GM12865 (cell line): ENCODE results near the gene BSND.
"Not testable (repeated sequence)": the region's sequence is repeated elsewhere in the genome, so short reads cannot be mapped to it uniquely, and the experiment has no call there.

Experiments used
- DNase-seq: peaks from one replicate; pipeline ENCODE4 v3.0.0; 2010; ENCODE audit warnings: low read depth
- H3K4me3 ChIP-seq: 2 replicates; pipeline ENCODE4 v1.5.1; 2011; ENCODE audit warnings: mild to moderate bottlenecking, low read depth, low read length, control low read depth
- CTCF ChIP-seq: IDR thresholded peaks from 2 replicates; pipeline ENCODE4 v1.5.1; 2011; ENCODE audit warnings: low read length, control low read depth, low read depth, inconsistent platforms; ENCODE audit not compliant: insufficient read depth; ENCODE audit errors: missing control alignments

BSND gene

DNA sequence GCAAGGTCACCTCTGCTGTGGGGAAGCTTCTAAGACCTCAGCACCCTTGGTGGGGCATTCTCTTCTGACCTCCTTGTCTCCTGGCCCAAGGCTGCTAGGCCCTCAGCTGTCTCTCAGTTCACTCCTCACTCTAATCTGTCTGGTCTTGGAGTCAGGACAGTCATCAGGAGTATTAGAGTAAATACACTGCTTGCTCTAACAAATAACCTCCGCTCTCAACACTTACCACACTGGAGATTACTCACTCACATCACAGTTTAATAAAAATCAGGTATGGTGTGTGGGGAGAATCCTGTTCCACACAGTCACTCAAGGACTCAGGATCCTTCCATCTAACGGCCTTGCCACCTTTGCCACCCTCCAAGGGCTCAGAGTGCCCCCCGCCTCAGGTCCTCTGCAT is 44.9 kb upstream of the BSND start:
- no peak for TF ChIP-seq CTCF
- H3K4me3 ChIP-seq: no peak overlapping the region
- no peak for DNase-seq

DNA sequence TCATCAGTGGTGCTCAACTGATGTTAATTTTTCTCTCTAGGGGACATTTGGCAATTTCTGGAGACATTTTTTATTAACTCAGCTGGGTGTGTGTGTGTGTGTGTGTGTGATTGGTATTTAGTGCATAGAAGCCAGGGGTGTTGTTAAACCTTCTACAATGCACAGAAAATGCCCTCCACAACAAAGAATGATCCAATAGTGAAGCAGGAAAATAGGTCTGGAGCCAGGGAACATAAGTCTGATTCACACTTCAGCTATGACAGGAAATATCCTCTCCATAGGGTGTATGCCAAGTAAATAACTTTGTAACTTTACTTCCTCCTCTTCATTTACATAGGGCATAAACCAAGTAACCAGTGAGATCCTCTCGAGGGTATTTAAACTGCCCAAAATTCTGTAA is 43.4 kb upstream of the BSND start:
- no peak overlapping the region for H3K4me3 ChIP-seq
- no peak for DNase-seq
- no peak for TF ChIP-seq CTCF

DNA sequence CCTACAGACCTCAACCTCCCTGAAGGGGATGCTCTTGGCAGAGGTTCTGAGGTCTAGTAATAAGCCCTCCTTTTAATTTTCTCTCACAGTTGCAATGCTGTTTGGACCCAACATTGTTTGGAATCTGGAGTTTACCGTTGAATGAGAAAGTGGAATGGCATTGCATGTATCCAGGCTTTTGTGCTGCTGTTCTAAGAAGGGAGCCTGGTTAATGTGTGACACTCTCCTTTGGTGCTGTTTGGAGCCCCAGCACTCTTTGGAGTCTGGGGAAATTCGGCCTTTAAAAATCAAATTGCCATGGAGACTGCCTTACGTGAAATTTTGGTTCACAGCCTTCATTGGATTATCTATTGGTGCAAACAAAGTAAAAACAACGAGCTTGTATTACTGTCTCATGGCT is 42.0 kb upstream of the BSND start:
- no peak for DNase-seq
- H3K4me3 ChIP-seq: no peak overlapping the region
- no peak for TF ChIP-seq CTCF

DNA sequence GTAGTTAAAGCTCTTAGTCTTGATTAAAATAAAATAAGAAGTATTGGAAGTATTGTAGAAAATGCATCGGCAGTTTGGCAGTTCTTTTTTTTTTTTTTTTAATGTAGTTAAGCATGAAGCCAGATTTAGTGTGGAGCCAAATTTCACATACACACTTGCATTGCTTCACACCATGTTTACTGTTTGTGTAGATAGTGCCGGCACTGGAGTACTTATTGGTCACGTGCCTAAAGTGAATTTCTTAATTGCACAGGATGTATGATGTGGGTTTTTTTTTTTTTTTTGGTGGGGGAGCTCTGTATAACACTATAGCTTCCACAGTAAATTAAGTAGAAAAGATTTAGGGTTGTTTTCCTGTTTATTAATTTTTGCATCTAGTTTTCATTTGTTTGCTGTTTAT is 39.5 kb upstream of the BSND start:
- no peak for DNase-seq
- no peak overlapping the region for H3K4me3 ChIP-seq
- TF ChIP-seq CTCF: no peak

DNA sequence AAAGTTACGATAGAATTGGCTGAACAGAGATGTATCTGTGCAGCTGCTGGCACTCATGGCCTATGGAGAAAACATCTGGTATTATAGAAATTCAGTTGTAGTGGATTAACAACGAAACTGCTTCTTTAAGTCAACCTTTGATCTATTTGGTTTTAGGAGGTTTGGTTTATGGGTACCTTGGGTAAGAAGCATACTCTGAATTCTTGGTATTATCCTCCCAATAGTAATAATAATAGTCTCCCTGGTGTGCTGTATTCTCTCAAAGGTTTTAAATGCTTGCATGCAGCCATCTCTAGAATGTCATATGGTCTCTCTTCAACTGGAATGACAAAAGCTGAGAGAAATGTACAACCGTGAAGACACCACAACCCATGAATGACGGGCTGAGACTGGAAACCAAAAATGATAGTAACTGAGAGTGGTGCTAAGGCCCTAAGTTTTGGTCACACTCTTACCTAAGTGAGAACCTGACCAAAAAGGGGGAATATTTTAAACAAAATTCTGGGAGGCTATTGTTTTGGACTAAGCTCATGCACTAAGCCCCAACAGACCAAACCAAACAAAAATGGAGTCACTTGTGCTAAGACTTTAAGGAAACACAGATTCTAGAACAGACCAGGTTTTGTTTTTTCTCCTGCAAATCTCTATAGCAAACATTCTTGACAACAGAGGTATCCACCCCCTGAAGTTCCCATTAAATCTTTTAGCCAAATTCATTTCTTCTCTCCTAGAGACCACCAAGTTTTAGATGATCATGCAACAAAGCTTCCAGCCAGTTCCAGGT is 35.9 kb upstream of the BSND start:
- peak; percentile 22 for DNase-seq

GRCh38 chr1:54963829-54964228 is 34.9 kb upstream of the BSND start:
- not testable (repeated sequence) for H3K4me3 ChIP-seq, DNase-seq

More for the DNA sequence above, 35.9 kb upstream of the BSND start:
- no peak for TF ChIP-seq CTCF
- no peak overlapping the region for H3K4me3 ChIP-seq

DNA sequence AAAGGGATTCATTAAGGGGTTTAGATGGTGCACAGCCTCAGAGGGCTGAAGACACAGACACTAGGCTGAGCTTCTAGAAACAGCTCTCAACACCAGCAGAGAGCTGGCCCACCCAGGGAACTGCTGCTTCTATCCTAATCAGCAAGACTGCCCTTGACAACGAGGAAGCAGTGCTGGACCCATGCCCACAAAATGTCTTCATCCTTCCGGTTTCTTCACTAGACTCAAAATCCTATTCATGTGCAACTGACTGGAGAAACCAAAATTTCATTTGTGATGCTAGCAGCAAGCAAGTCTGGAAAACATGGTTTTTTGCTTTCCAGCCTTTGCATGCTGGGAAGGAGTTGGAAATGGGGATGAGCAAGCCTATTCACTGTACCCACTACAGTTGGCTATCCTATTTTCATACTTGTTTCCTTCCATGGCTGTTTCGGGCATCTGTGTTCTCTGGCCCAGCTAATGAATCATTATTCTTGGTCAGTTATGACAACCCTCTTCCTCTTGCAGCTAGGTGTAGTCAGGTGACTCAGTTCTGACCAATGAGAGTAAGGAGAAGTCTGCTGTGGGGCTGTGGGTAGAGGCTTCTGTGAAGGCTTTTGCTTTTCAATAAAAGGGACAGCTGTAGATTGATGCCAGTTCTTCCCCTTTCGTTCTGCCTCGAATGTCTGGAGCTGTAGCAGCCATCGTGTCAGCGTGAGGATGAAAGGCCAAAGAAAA is 33.0 kb upstream of the BSND start:
- no peak for TF ChIP-seq CTCF
- no peak overlapping the region for H3K4me3 ChIP-seq
- DNase-seq: peak; percentile 77
